ENCODE data around the gene IGSF9.

The IGSF9 gene

DNA sequence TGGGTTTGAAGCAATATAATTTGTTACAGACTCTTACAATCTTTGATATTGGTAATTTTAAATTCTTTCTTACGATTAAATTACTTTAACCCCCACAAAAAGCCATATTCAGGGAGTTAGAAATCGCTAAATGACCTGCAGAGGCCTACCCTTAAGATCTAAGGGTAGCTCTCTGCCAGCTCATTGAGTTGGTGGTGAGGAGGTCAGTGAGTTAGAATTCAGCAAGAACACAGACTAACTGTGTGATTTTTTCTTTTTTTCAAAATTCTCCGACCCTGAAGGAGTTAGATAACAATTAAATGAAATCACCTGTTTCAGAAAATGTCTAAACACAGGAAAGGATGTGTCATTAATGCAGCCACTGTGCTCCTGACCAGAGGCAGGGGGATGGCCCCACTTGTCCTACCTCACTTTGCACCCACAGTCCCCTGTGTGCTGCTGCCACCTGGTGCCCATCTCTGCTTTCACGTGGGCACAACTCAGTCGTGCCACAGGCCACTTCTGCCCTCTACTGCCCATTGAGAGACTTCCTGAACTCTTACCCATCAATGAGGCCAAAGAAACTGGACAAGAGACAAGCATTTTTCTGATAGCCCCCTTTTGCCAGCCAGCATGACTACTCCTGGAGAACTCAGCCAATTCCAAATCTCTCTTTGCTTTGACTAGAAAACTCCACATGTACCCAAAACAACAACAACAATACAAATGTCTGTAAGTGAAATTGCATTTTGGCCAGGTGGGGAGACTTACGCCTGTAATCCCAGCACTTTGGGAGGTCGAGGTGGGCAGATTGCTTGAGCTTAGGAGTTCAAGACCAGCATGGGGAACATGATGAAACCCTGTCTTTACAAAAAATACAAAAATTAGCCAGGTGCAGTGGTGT, 53.9 kb downstream of the IGSF9 start:
- peak; percentile 78 for DNase-seq

DNA sequence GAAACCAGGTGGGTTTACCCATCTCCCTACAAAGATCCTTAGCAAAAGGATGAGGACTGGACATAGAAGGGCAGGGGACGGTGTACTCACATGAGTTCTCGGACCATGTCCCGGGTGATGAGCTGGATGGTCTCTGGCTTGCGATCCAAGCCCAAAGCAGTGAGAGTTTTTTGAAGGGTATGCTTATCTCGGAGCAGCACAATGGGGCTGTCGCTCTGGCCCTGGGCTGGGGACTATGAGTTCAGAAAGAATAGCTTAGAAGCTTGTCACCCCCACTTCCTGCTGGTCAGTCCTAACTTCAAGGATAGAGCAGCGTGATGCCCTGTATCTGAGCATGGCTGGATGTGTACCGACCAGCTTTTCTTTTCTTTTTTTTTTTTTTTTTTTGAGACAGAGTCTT, 55.0 kb downstream of the IGSF9 start:
- DNase-seq, result no peak

DNA sequence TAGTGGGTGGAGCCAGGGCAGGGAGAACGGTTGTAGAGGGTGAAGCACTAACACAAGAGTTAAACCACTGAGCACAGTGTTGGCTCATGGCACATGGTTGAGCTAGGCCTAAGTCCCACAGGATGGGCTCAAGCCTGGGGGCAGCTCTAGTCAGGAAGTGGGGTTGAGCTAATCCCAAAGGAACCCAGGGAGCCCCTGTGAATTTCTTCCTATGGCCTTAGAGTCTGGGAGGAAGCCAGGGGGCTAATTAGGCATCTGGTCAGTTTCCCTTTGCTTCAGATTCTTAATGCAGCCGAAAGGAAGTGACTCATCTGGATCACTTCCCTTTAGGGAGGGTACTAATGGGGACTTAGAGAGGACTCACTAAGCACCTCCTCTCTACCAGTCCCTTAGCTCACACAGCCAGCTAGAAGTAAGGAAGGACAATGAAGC, 55.6 kb downstream of the IGSF9 start:
- no peak for DNase-seq

DNA sequence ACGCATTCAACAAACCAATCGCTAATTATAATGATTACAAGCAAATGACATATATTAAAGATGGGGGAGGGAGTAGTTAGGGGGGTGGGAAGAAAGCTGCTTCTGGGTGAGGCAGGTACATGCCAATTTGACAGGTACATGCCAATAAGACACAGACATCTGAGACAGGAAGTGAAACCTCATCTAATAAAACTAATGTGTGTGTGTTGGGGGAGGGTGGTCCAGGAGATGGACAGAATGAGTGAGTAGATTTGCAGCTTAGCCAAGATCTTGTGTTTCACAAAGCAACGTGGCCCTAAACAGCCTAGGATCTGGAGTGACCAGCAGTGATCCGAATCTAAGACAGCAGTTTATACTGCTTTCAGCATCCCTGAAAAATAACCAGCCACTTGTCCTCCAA, 56.2 kb downstream of the IGSF9 start:
- DNase-seq, result no peak

DNA sequence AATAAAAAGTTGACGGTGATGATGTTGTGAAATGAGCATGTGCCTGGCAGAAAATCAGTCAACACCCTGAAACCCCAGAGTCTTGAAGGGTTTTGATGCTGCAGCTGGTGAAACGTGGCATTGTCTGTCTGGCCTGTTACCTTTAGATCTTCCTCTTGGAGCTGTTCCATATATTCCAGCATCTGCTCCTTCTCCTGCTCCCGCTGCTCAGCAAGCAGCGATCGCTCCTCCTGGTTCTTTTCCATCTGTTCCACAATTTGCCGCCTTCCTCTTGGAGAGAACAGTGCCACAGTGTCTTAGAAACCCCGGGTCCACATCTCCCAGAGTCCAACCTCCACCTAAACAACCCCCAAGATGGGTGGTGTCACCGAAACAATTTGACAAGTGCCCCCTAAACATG, 61.1 kb downstream of the IGSF9 start:
- DNase-seq, result no peak

DNA sequence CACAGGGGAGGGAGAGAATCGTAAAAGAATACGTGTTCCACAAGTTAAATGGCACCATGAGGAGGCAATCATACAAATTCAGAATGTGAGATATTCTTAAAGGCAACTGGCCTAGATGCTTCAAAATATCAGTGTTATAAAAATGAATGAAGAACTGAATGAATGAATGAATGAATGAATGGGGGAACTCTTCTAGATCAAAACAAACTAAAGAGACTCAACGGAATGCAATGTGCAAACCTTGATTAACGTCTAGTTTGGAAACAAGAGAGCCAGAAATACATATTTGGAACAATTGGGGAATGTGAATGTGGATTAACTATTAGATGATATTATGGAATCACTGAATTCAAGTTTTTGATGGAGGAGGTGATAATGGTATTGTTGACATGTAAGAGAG, 62.3 kb downstream of the IGSF9 start:
- no peak for DNase-seq

DNA sequence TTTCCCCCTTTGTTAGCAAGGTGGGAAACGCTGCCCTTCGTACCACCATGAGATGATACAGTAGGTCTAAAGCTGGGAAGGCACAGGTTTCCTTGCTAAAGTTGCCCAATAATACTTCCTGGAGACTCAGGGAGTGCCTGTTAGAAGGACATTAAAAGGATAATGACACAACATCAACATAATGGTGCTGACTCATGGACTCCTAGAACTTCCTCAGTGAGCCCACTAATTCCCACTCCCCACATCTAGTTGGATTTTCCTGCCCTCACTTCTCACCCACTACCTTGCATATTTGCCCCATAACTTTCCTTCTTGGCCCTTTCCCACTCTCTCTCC, 62.9 kb downstream of the IGSF9 start:
- DNase-seq, result no peak

DNA sequence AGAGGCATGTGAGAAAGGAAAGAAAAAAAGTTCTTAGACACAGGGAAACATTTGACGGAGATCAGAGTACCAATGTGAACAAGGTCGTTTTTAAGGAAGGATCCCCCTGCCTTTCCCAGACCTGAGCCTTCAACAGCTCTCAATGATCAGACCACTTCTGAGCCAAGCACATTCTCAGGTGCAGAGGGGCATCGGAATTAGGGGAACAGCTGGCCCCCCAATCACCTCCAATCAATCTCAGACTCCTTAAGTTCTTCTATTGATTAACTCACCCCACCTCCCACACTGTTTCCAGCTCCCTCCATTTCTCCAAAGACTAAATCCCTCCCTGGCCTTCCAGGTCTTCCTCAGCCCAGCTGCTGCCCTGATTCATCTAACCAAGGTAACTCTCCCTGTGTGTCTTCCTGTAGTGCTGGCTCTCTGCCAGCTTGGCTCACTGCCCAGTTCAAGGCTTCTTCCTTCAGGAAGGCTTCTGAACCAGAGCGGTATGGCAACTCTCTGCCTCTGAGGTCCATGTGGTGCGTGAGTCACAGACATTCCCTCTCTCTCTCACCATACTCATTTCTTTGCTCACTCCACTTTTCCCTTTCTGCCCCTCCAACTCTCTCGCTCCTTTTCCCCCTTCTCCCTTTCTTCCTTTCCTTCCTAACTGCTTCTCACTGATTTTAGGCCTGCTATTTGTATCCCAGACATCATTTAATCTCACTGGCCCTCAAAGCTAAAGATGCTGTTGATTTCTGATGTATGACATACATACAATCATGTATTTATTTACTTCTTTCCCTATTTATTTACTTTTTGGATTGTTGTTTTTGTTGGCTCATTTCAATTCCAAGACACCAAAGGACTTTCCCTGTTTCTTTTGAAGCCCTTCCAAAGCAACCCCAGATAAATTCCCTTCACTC, 63.5 kb downstream of the IGSF9 start:
- no peak for DNase-seq

DNA sequence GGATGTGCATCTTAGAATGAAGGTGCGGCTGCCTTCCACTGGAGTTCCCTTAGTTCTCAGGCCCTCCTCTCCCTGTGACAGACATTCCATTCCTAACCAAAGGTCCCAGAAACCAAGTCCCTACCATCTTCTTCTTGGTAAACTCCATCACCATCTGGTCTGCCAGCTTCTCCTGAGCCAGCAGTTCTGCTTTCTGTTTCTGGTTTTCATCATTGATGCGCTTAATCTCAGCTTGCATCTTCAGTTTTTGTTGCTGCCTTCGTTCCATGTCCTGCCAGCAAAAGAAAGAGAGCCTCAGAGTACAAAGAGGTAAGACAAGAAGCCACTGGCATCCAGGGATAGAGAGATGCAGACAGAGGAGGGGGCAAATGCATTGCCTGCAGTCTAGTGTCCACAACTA, 65.0 kb downstream of the IGSF9 start:
- no peak for DNase-seq

DNA sequence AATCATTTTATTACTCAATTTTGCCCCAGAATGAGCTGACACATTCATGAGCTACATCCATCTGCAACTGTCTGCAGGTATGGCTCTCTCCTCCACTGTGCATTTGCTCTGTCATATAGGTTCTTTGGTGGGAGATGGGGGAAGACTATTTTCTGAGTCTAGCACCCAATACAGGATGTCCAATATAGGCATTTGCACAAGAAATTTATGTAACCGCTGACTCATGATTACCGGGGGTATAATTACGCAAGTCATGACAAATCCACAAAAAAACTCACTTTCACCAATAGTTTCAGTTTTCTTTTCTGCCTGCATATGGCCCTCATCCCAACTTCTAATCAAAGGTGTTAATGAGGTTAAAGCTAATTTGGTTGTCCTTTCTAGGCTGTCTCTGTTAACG, 65.4 kb downstream of the IGSF9 start:
- DNase-seq, result no peak

DNA sequence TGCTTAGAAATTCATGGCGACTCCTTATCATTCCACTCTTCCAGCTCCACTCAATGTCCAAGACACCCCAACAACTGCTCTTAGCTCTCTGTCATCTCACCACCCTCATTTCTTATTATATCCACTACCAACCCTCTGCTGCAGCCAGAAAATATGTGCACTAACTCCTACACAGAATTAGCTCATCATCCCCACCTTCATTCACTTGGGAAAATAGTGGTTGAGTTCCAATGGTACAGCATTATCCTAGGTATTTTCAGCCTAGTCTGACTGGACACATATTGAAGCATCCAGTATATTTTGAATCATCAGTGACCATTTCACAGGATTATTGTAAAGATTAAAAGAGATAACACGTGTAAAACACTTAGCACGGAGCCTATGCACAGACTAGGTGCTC, 66.3 kb downstream of the IGSF9 start:
- no peak for DNase-seq

DNA sequence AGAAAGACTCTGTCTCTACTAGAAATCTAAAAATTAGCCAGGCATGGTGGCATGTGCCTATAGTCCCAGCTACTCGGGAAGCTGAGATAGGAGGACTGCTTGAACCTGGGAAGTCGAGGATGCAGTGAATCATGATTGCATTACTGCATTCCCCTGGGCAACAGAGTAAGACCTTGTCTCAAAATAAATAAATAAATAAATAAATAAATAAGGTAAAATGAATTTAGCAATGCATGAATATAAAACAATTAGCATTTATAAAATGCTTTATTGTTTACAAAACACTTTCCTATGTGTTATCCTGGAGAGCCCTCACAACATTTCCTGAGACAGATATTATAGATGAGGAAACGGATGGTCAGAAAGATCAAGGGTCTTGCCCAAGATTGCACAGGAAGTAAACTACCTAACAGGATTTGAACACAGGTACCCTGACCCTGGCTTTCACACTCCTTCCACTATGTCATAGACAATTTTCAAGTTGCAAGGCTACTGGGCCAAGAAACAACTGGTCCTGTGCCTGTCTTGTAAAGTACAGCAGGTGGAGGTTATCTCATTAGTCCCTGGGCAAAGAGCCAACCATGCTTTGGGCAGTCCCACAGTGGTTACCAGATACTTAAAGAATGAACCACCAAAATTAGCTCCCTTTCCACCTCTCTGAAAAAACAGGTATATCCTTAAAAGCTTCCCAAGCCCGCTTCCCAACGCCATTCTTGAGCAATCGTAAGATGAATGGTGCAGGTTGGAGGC, 67.5 kb downstream of the IGSF9 start:
- no peak for DNase-seq
